T-helper 1 cell treated with Interleukin-12 subunit alpha and Interleukin-12 subunit beta and Interleukin-4 antibody, amounts not matched to agents 30 μg/mL and 1 μg/mL, for 36 hours (primary cell): ENCODE data around the gene MTX1.

Experiments
- H3K27ac Mint-ChIP-seq: one replicate; pipeline ENCODE4 v1.8.0; 2021; ENCODE audit warnings: mild to moderate bottlenecking, mixed read lengths
- H3K27me3 Mint-ChIP-seq: one replicate; pipeline ENCODE4 v1.8.0; 2021; ENCODE audit warnings: low read depth, mixed read lengths
- H3K36me3 Mint-ChIP-seq: one replicate; pipeline ENCODE4 v1.8.0; 2021; ENCODE audit warnings: low read depth, mixed read lengths
- H3K4me1 Mint-ChIP-seq: one replicate; pipeline ENCODE4 v1.8.0; 2021; ENCODE audit warnings: low read depth, mixed read lengths
- H3K4me3 Mint-ChIP-seq: one replicate; pipeline ENCODE4 v1.8.0; 2021; ENCODE audit warnings: mild to moderate bottlenecking, moderate library complexity, mixed read lengths
- H3K9me3 Mint-ChIP-seq: one replicate; pipeline ENCODE4 v1.8.0; 2021; ENCODE audit warnings: mixed read lengths

MTX1 gene

GRCh38 chr1:155170806-155171205 is 37.7 kb upstream of the MTX1 start:
- Mint-ChIP-seq H3K27ac (no peak overlapping the region), H3K4me3 (no peak overlapping the region), H3K36me3 (peaks cover 16% of the 10 kb centered on the region), H3K9me3 (no peaks in the 10 kb centered on the region), H3K4me1 (peaks cover 35% of the 10 kb centered on the region), H3K27me3 (no peaks in the 10 kb centered on the region)

GRCh38 chr1:155171836-155172731 is 36.4 kb upstream of the MTX1 start:
- Mint-ChIP-seq H3K9me3 (no peaks in the 10 kb centered on the region), H3K27ac (peak overlapping the region; percentile 97), H3K27me3 (no peaks in the 10 kb centered on the region), H3K4me1 (peaks cover 45% of the 10 kb centered on the region), H3K4me3 (peak overlapping the region; percentile 97), H3K36me3 (peaks cover 22% of the 10 kb centered on the region)

GRCh38 chr1:155172732-155173477 is 35.6 kb upstream of the MTX1 start, which contains the start of gene KRTCAP2:
Gene KRTCAP2, minus strand, starts transcription at chr1:155173304. Its CDS starts 80 bp downstream, at chr1:155173224.
- peak within 1 kb of the TSS; percentile 97 for H3K27ac Mint-ChIP-seq
- no peaks in the 10 kb centered on the region for H3K27me3 Mint-ChIP-seq
- peak within 1 kb of the TSS; percentile 97 for H3K4me3 Mint-ChIP-seq
- peaks cover 42% of the 10 kb centered on the region for H3K4me1 Mint-ChIP-seq
- no peaks in the 10 kb centered on the region for H3K9me3 Mint-ChIP-seq
- H3K36me3 Mint-ChIP-seq: peaks cover 28% of the 10 kb centered on the region

GRCh38 chr1:155173478-155174323 is 34.8 kb upstream of the MTX1 start, which contains the start of gene TRIM46:
Gene TRIM46, plus strand, starts transcription at chr1:155173849. Its CDS starts 118 bp downstream, at chr1:155173967.
- Mint-ChIP-seq H3K4me1 (peaks cover 42% of the 10 kb centered on the region), H3K27ac (peak within 1 kb of the TSS; percentile 97), H3K27me3 (no peaks in the 10 kb centered on the region), H3K9me3 (no peaks in the 10 kb centered on the region), H3K36me3 (peaks cover 28% of the 10 kb centered on the region), H3K4me3 (peak within 1 kb of the TSS; percentile 97)

GRCh38 chr1:155174324-155175280 is 33.9 kb upstream of the MTX1 start:
- Mint-ChIP-seq H3K4me1 (peaks cover 46% of the 10 kb centered on the region), H3K9me3 (no peaks in the 10 kb centered on the region), H3K27me3 (no peaks in the 10 kb centered on the region)

GRCh38 chr1:155175281-155175926 is 33.1 kb upstream of the MTX1 start:
- Mint-ChIP-seq H3K36me3 (peaks cover 26% of the 10 kb centered on the region), H3K27ac (peak overlapping the region; percentile 81), H3K9me3 (no peaks in the 10 kb centered on the region), H3K27me3 (no peaks in the 10 kb centered on the region), H3K4me1 (peaks cover 44% of the 10 kb centered on the region), H3K4me3 (peak overlapping the region; percentile 97)

More at GRCh38 chr1:155174324-155175280, 33.9 kb upstream of the MTX1 start:
- Mint-ChIP-seq H3K27ac (peak overlapping the region; percentile 97), H3K4me3 (peak overlapping the region; percentile 97), H3K36me3 (peaks cover 29% of the 10 kb centered on the region)

- H3K27ac Mint-ChIP-seq: no peak overlapping the region
- H3K4me3 Mint-ChIP-seq: peak overlapping the region; percentile 58
- peaks cover 24% of the 10 kb centered on the region for H3K36me3 Mint-ChIP-seq
- no peaks in the 10 kb centered on the region for H3K9me3 Mint-ChIP-seq
- no peaks in the 10 kb centered on the region for H3K27me3 Mint-ChIP-seq
- peaks cover 43% of the 10 kb centered on the region for H3K4me1 Mint-ChIP-seq
Observed at GRCh38 chr1:155175927-155176371, 32.5 kb upstream of the MTX1 start.

GRCh38 chr1:155176544-155177071 is 31.9 kb upstream of the MTX1 start:
- Mint-ChIP-seq H3K4me1 (peaks cover 45% of the 10 kb centered on the region), H3K27ac (peak overlapping the region; percentile 32), H3K9me3 (no peaks in the 10 kb centered on the region), H3K27me3 (no peaks in the 10 kb centered on the region), H3K4me3 (peak overlapping the region; percentile 58), H3K36me3 (peaks cover 28% of the 10 kb centered on the region)

- Mint-ChIP-seq H3K9me3 (no peaks in the 10 kb centered on the region), H3K4me1 (peaks cover 42% of the 10 kb centered on the region), H3K36me3 (peaks cover 30% of the 10 kb centered on the region), H3K27me3 (no peaks in the 10 kb centered on the region), H3K4me3 (no peak overlapping the region), H3K27ac (peak overlapping the region; percentile 32)
Observed at GRCh38 chr1:155177192-155177917, 31.1 kb upstream of the MTX1 start.

GRCh38 chr1:155177918-155178281 is 30.6 kb upstream of the MTX1 start:
- Mint-ChIP-seq H3K36me3 (peaks cover 30% of the 10 kb centered on the region), H3K4me1 (peaks cover 39% of the 10 kb centered on the region), H3K27me3 (no peaks in the 10 kb centered on the region), H3K27ac (no peak overlapping the region), H3K9me3 (no peaks in the 10 kb centered on the region), H3K4me3 (no peak overlapping the region)

- no peak overlapping the region for H3K4me3 Mint-ChIP-seq
- H3K27ac Mint-ChIP-seq: no peak overlapping the region
- H3K27me3 Mint-ChIP-seq: no peaks in the 10 kb centered on the region
- H3K4me1 Mint-ChIP-seq: peaks cover 33% of the 10 kb centered on the region
- no peaks in the 10 kb centered on the region for H3K9me3 Mint-ChIP-seq
- peaks cover 31% of the 10 kb centered on the region for H3K36me3 Mint-ChIP-seq
Observed at GRCh38 chr1:155178441-155179111, 29.9 kb upstream of the MTX1 start.
